Motor neuron (in vitro differentiated cells): ENCODE measurements around the gene HYAL1. TPM values are rescaled to one million over a fixed set of nuclear protein-coding genes. Genes with fewer than 3 reads are reported as not detected.
"Not testable (repeated sequence)": the region's sequence is repeated elsewhere in the genome, so short reads cannot be mapped to it uniquely, and the experiment has no call there.

ENCODE experiments used
- ATAC-seq, 8 experiments: fragments of 200-7000 bp; cut with Tn5 transposase; replicated peaks in 6 of 8; 2 replicates each; pipeline ENCODE4 v1.8.0; 2021; ENCODE audit warnings: mild to moderate bottlenecking in 8 of 8, moderate library complexity in 8 of 8
- H3K27ac ChIP-seq, 2 donors: fragments of 250-450 bp; sonication (Bioruptor Pico); 2 replicates each; pipeline ENCODE4 v1.9.0; 2021; ENCODE audit warnings: antibody characterized with exemption in 2 of 2, mild to moderate bottlenecking in 2 of 2, moderate library complexity in 1 of 2
- H3K4me1 ChIP-seq, 2 donors: fragments of 250-450 bp; sonication (Bioruptor Pico); replicated peaks in 1 of 2; 2 replicates each; pipeline ENCODE4 v1.6.1; 2021; ENCODE audit warnings: antibody characterized with exemption in 2 of 2, mild to moderate bottlenecking in 2 of 2, moderate library complexity in 1 of 2
- H3K4me3 ChIP-seq, 5 donors: fragments of 250-450 bp; sonication (Bioruptor Pico); 2 replicates each; pipeline ENCODE4 v1.9.0; 2021; ENCODE audit warnings: antibody characterized with exemption in 5 of 5, mild to moderate bottlenecking in 5 of 5, moderate library complexity in 4 of 5
- WGBS, 10 experiments: fragments of 450-650 bp; shearing (Covaris generic); methylation state at CpG; one replicate each; pipeline ENCODE4 v1.0.0; 2022; 5-methylcytosine and 5-hydroxymethylcytosine counted together
- in situ Hi-C, 9 experiments: fragments of 400-800 bp; cut with MboI; loops; one replicate each; pipeline ENCODE4 v1.15.0; 2021; ENCODE audit warnings: low sequenced_read_pairs in 9 of 9, low pct_unique_long_range_greater_than_20kb in 2 of 9; ENCODE audit not compliant: unreplicated experiment in 9 of 9
- total RNA-seq, 8 experiments: library from RNA; unstranded; fragments of 300-600 nt; gene quantifications; 2 replicates each; pipeline versions ENCODE4 v1.2.3 to v1.2.4, GENCODE V29; 2022

Gene HYAL1
- total RNA-seq, 8 experiments from 2014 or later, result 0.63 to 35.4 (median 1.2) TPM

DNA sequence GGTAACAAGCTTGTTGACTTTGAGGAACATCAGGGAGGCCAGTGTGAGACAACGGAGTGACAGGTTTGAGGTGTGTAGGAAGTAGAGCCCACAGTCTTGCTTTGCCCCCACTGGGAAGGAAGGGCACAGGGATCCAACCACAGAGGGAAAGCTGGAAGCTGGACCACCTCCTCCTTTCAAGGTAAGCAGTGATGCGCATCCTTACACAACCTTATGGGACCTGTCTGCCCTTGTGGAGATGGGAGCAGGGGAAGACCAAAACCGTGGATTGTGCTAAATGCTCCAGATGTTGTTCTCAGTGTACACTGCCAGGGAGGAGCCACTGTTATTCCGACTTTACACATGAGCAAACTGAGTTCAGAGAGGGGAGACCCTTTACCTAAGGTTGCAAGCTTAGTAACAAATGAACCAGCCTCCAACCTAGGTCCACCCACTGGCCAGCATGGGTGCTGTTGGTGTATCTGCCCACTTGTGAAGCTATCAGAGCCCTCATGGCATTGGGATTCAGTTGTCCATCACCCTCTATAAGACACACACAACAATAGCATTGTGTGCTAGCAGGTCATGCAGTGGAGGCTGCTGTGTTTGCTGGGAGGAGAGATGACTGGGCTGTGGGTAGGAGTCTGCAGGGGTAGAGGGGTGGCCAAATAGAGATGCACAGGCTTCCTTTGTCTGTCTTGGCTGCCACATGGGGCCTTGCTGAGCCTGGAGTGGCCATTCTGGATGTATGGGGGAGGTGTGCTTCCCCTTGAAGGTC is 25.1 kb downstream of the HYAL1 start:
- ATAC-seq, result peak in 1 of 8 experiments; percentile 9
- Histone ChIP-seq H3K27ac (no peak overlapping the region), H3K4me1 (no peaks in the 10 kb centered on the region), H3K4me3 (no peak overlapping the region)
- 40 to 83% (median 63%) methylated on average over 1 to 3 of the region's 4 CpGs; no CpG with 5 or more reads in 3 of the 10 experiments for WGBS, 10 experiments
- in situ Hi-C loops, result loop anchor here in 2 of 9 experiments (10.0 kb wide), 1 partner anchor 84 kb away; the partner anchor contains the start of gene GNAT1 (in 2 of the 2)

DNA sequence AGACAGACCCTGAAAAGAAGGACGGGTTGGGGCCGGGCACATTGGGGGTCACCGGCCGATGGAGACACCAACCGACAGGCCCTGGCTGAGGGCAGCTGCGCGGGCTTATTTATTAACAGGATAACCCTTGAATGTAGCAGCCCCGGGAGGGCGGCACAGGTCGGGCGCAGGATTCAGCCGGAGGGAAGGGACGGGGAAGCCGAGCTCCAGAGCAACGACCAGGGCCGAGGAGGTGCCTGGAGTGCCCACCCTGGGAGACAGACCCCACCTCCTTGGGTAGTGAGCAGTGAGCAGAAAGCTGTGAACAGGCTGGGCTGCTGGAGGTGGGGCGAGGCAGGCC is 26.6 kb downstream of the HYAL1 start:
- H3K4me3 ChIP-seq, result no peak overlapping the region
- H3K27ac ChIP-seq, result no peak overlapping the region
- in situ Hi-C loops, result loop anchor here in 2 of 9 experiments (10.0 kb wide), 1 partner anchor 82 kb away; the partner anchor contains the start of gene GNAT1 (in 2 of the 2)
- ATAC-seq, result no peak
- WGBS, 10 experiments, result 60 to 90% (median 81%) methylated on average over 1 to 12 of the region's 17 CpGs; no CpG with 5 or more reads in 6 of the 10 experiments
- H3K4me1 ChIP-seq, result peaks cover 6 to 10% of the 10 kb centered on the region in 2 donors

DNA sequence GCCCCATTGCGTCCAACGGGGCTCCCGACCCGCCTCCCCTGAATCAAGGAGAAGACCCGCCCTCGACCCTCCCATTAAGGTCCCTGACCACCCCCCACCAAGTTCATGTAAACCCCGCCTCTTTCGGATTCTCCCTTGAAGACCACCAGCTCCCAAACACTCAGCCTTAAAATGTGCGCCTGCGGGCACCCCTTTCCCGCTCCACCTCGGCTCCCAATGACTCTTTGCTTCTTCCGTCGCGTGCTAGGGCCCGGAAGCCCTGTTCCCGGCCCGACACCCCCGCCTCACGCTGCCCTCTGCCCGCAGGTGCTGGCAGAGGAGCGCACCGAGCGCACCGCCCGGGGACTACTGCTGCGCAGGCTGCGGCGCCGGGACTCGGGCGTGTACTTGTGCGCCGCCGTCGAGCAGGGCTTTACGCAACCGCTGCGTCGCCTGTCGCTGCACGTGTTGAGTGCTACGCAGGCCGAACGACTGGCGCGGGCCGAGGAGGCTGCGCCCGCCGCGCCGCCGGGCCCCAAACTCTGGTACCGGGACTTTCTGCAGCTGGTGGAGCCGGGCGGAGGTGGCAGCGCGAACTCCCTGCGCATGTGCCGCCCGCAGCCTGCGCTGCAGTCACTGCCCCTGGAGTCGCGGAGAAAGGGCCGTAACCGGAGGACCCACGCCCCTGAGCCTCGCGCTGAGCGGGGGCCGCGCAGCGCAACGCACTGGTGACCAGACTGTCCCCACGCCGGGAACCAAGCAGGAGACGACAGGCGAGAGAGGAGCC is 27.2 kb downstream of the HYAL1 start:
- Histone ChIP-seq H3K4me3 (no peak overlapping the region), H3K27ac (no peak overlapping the region), H3K4me1 (peaks cover 9 to 10% of the 10 kb centered on the region in 2 donors)
- in situ Hi-C loops, result loop anchor here in 2 of 9 experiments (10.0 kb wide), 1 partner anchor 81 kb away; the partner anchor contains the start of gene GNAT1 (in 2 of the 2)
- WGBS, 10 experiments, result 48 to 84% (median 80%) methylated on average over 1 to 13 of the region's 79 CpGs; no CpG with 5 or more reads in 6 of the 10 experiments
- no peak for ATAC-seq

DNA sequence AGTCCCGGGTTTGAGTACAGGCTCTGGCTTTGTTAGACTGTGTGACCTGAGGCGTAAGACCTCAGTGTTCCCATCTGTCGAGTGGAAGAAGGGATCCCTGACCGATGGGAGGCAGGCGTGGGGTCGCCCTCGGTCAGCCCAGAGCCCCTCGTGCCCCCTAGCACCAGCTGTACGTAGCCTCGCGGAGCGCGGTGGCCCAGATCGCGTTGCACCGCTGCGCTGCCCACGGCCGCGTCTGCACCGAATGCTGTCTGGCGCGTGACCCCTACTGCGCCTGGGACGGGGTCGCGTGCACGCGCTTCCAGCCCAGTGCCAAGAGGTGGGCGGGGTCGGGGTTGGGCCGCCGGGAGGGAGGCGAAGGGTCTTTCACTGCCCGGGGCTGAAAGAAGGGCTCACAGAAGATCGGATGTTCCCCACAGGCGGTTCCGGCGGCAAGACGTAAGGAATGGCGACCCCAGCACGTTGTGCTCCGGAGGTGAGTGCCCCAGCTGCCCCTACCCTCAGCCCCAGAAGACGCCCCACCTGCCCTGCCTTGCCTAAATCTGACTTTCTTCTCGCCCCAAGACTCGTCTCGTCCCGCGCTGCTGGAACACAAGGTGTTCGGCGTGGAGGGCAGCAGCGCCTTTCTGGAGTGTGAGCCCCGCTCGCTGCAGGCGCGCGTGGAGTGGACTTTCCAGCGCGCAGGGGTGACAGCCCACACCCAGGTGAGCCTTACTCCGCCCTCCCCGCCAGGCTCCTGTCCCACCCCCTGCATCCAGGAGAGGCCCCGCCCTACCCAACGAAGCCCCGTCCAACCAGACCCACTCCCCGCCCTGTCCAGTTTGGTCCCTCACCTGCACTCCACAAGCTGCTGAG is 28.0 kb downstream of the HYAL1 start:
- Histone ChIP-seq H3K4me1 (peaks cover 9 to 10% of the 10 kb centered on the region in 2 donors), H3K27ac (no peak overlapping the region), H3K4me3 (peak overlapping the region in 1 of 5 donors; percentile 7)

DNA sequence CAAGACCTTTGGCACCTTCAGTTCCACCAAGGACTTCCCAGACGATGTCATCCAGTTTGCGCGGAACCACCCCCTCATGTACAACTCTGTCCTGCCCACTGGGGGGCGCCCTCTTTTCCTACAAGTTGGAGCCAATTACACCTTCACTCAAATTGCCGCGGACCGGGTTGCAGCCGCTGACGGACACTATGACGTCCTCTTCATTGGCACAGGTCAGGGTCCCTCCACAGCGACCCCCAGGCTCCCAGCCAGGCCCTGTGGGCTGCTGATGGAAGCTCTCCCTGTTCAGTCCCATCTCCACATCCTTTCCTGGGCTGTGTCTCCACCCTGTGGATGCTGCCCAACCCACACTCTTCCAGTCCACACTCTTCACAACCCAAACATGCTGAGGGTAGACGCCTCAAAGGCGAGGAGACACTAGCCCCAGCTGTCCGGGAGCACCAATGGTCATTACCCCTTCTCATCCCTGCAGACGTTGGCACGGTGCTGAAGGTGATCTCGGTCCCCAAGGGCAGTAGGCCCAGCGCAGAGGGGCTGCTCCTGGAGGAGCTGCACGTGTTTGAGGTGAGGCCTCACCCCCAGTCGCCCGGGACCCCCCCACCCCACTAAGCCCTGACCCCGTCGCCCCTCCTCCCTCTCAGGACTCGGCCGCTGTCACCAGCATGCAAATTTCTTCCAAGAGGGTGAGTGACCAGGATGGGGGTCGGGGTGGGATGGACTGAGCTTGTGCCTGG is 28.8 kb downstream of the HYAL1 start:
- ATAC-seq, result peak; percentile 6 to 43 (median 31)
- Histone ChIP-seq H3K4me1 (peaks cover 9 to 11% of the 10 kb centered on the region in 2 donors), H3K4me3 (no peak overlapping the region), H3K27ac (no peak overlapping the region)
- in situ Hi-C loops, result loop anchor here in 2 of 9 experiments (10.0 kb wide), 1 partner anchor 80 kb away; the partner anchor contains the start of gene GNAT1 (in 2 of the 2)
- WGBS, 10 experiments, result 0 to 70% (median 13%) methylated on average over 1 to 4 of the region's 26 CpGs; no CpG with 5 or more reads in 5 of the 10 experiments

More for the DNA sequence above, 28.0 kb downstream of the HYAL1 start:
- WGBS, 10 experiments, result 0 to 92% (median 1%) methylated on average over 5 to 17 of the region's 65 CpGs; no CpG with 5 or more reads in 7 of the 10 experiments
- ATAC-seq, result peak in 4 of 8 experiments; percentile 6 to 29 (median 18)
- in situ Hi-C loops, result loop anchor here in 2 of 9 experiments (10.0 kb wide), 1 partner anchor 81 kb away; the partner anchor contains the start of gene GNAT1 (in 2 of the 2)

DNA sequence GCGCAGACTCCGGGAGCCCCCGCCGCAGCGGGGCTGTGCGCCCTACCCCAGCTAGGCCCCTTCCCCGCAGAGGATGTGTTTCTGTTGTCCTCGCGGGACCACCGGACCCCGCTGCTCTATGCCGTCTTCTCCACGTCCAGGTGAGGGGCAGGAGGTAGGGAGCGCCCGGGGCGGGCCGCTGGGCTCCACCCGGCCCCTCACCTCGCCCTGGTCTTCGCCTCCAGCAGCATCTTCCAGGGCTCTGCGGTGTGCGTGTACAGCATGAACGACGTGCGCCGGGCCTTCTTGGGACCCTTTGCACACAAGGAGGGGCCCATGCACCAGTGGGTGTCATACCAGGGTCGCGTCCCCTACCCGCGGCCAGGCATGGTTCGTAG is 29.7 kb downstream of the HYAL1 start:
- peaks cover 9 to 19% of the 10 kb centered on the region in 2 donors for H3K4me1 ChIP-seq
- in situ Hi-C loops, result loop anchor here in 2 of 9 experiments (10.0 kb wide), 1 partner anchor 79 kb away; the partner anchor contains the start of gene GNAT1 (in 2 of the 2)
- H3K4me3 ChIP-seq, result no peak overlapping the region
- WGBS, 10 experiments, result 58 to 90% (median 82%) methylated on average over 2 to 9 of the region's 31 CpGs; no CpG with 5 or more reads in 6 of the 10 experiments
- ATAC-seq, result no peak
- H3K27ac ChIP-seq, result no peak overlapping the region

DNA sequence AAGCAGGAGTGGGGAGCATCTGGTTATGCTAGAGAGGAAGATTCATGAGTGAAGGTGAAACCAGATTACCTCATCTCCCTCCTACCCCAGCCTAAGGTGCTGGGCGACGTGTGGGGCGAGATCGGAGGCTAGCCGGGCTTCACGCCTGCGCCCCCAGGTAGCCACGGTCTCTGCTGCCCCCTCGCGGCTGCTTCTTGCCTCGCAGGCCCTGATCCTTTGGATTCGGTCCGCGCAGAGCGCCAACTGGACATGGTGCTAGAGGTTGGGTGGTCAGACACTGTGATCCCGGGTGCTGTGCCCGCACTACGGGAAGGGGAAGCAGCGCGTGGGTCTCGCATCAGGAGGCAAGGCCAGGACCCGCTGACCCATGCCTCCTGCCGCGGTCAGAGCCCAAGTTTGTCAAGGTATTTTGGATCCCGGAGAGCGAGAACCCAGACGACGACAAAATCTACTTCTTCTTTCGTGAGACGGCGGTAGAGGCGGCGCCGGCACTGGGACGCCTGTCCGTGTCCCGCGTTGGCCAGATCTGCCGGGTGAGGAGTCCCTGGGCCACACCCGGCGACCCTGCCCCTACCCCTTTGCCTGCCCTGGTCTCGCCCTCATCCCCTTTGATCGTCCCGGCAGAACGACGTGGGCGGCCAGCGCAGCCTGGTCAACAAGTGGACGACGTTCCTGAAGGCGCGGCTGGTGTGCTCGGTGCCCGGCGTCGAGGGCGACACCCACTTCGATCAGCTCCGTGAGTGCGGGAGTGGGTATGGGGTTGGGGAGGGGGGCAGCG is 30.3 kb downstream of the HYAL1 start:
- WGBS, 10 experiments, result 0 to 80% (median 0%) methylated on average over 1 to 9 of the region's 61 CpGs; no CpG with 5 or more reads in 5 of the 10 experiments

DNA sequence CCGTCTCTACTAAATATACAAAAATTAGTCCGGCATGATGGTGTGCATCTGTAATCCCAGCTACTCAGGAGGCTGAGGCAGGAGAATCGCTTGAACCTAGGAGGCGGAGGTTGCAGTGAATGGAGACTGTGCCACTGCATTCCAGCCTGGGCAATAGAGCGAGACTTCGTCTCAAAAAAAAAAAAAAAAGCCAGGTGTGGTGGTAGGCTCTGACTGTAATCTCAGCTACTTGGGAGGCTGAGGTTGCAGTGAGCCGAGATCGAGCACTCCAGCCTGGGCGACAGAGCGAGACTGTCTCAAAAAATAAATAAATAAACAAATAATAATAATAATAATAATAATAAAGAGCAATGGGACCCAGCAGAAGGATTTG is 30.9 kb downstream of the HYAL1 start:
- peaks cover 13 to 28% of the 10 kb centered on the region in 2 donors for H3K4me1 ChIP-seq
- not testable (repeated sequence) for H3K4me3 ChIP-seq, H3K27ac ChIP-seq, ATAC-seq
- WGBS, 10 experiments, result 28 to 100% (median 67%) methylated on average over 1 to 6 of the region's 10 CpGs
- in situ Hi-C loops, result loop anchor here in 2 of 9 experiments (10.0 kb wide), 1 partner anchor 78 kb away; the partner anchor contains the start of gene GNAT1 (in 2 of the 2)

More for the DNA sequence above, 30.3 kb downstream of the HYAL1 start:
- Histone ChIP-seq H3K4me1 (peaks cover 9 to 22% of the 10 kb centered on the region in 2 donors), H3K27ac (no peak overlapping the region), H3K4me3 (peak overlapping the region in 2 of 5 donors; percentile 2 to 13)
- ATAC-seq, result peak; percentile 39 to 85 (median 78)
- in situ Hi-C loops, result loop anchor here in 2 of 9 experiments (10.0 kb wide), 1 partner anchor 78 kb away; the partner anchor contains the start of gene GNAT1 (in 2 of the 2)

DNA sequence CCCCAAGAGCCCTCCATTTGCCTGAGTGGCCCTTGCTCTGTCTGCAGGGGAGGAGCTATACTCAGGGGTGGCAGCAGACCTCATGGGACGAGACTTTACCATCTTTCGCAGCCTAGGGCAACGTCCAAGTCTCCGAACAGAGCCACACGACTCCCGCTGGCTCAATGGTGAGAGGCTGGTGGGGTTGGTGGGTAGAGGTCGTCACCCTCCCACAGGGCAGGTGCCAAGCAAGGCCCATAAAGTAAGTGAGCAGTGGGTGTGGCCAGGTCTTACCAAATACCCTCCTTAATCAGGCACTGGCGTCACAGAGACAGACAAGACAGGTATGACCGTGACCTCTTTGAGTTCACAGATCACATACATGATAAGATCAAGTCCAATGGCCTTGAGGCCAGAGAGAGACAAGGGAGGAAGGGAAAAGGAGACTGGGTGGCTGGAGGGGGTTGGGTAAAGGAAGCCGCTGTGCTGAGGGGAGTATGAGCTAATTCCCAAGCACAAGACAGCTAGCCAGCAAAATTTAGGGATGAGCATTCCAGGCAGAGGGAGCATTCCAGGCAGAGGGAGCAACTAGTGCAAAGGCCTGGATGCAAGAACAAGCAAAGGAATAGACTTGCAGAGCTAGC is 31.9 kb downstream of the HYAL1 start:
- H3K4me3 ChIP-seq, result no peak overlapping the region
- WGBS, 10 experiments, result 0 to 97% (median 67%) methylated on average over 1 to 6 of the region's 10 CpGs; no CpG with 5 or more reads in 5 of the 10 experiments
- in situ Hi-C loops, result loop anchor here in 2 of 9 experiments (10.0 kb wide), 1 partner anchor 77 kb away; the partner anchor contains the start of gene GNAT1 (in 2 of the 2)
- H3K27ac ChIP-seq, result no peak overlapping the region
- H3K4me1 ChIP-seq, result peaks cover 22 to 39% of the 10 kb centered on the region in 2 donors
- ATAC-seq, result no peak

DNA sequence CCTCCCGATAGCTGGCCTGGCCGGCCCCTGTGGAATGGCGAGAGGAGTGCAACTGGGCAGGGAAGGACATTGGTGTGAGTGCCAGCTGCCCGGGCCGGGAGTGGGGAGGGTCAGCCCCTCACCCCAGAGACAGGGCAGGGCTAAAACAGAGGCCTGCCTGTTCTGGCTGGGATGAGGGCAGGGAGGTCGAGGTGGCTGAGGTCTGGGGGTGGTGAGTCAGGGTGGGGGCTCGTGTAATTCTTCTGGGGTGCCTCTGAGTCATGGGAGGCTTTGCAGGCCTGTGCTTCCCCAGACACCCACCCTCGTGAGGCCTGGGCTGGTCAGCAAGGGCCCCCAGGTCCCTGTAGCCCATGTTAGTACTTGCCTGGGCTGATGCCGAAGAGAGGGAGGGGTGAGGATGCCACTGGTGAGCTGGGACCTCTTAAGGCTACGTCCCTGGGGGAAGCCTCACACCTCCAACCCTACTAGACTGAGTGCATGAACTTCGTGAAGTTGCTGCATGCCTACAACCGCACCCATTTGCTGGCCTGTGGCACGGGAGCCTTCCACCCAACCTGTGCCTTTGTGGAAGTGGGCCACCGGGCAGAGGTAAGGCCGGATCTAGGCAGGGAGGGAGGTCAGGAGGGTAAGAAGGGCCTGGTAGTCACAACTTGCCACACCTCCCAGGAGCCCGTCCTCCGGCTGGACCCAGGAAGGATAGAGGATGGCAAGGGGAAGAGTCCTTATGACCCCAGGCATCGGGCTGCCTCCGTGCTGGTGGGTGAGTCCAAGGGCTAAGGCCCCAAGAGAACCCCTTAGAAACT is 32.8 kb downstream of the HYAL1 start:
- no peak for ATAC-seq
- Histone ChIP-seq H3K4me1 (peaks cover 27 to 47% of the 10 kb centered on the region in 2 donors), H3K27ac (no peak overlapping the region), H3K4me3 (no peak overlapping the region)
- in situ Hi-C loops, result loop anchor here in 2 of 9 experiments (10.0 kb wide), 1 partner anchor 76 kb away; the partner anchor contains the start of gene GNAT1 (in 2 of the 2)
- 20 to 100% methylated on average over 1 to 3 of the region's 19 CpGs; no CpG with 5 or more reads in 8 of the 10 experiments for WGBS, 10 experiments
